CD1c-positive myeloid dendritic cell (primary cell): ENCODE measurements around the gene GLUD1.
A peak's percentile ranks its signal among the peaks of the same experiment; 100 is the strongest.
"Not testable (repeated sequence)": the region's sequence is repeated elsewhere in the genome, so short reads cannot be mapped to it uniquely, and the experiment has no call there.

Source experiments
- DNase-seq: peaks from one replicate; pipeline ENCODE4 v3.0.0-alpha.2; 2016; ENCODE audit errors: extremely low spot score

Gene GLUD1

DNA sequence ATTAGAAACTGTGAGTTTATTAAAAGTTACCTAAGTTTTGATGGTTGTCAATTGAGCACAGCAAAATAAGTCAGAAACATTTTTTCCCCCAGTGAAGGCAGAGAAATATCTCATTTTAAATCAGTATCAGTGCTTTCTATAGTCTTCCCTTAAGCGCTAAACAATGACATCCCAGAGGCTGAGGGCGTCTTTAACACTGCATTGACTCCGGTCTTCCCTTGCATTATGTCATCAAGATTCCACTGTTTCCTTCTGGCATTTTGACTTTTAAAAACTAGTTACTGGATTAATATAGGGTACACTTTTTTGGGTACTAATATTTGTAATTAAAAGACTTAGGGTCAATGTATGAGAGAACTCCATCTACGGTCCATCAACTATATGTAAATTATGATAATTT is 3.9 kb downstream of the GLUD1 start:
- no peak for DNase-seq

DNA sequence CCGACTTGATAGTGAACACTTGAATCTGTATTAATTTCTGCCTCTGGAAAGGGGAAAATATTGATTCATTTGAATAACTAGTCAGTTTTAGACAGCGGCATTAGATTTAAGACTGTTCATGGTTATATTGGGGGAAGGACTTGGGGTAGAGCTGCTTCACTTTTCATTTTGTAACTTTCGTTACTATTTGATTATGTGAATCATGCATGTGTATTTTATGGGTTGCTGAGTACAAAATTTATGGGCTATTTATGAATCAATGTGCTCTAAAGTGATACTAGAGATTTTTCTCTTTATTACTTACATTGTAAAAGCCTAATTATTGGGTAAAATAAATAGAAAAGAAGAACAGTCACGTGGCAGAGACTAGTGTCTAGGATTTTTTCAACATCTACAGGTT is 4.9 kb downstream of the GLUD1 start:
- no peak for DNase-seq

DNA sequence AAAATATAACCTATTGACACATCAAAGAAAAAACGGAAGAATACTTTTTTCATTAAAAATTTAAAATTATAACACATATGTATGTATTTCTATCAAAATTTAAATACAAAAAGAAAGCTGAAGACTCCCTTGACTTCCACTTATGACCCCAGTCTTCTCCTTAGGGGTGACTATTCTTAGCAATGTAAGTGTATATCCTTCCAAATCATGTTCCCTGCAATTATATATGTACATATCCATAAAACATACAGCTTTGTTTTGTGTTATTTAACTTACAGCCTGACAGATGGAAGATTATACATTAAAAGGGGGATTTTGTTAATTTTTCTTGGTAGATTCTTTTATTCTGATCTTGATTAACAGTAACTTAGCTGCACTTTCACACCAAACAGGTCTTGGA is 9.1 kb downstream of the GLUD1 start:
- no peak for DNase-seq

GRCh38 chr10:87084291-87084782 is 10.3 kb downstream of the GLUD1 start:
- peak; percentile 70 for DNase-seq

DNA sequence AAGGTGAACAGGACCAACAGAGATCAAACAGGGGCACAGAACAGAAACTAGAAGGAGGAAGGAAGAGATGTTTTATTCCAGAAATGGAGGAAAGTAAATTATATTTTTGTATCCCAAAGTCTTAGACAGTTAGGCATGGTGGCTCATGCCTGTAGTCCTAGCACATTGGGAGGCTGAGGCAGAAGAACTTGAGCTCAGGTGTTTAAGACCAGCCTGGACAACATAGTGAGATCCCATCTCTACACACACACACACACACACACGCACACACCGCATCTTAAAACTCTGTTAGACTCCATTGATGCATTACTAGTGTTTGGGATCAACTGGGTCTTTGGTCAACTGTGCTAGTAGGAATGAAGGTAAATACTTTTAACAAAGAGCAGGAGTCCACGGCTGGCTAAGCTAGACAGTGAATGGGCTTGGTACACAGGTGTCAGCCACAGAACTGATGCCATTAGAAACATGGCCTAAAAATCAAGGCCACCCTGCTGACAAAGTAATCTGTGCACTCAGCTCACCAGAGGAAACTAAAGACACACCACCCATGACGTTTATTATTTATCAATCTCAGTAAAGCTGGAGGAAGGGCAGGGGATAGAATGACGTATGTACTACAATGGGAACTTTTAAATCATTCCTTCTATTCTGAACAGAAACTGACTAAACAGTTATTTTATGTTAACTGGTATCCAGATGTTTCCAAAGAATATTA is 10.9 kb downstream of the GLUD1 start:
- peak; percentile 60 for DNase-seq

DNA sequence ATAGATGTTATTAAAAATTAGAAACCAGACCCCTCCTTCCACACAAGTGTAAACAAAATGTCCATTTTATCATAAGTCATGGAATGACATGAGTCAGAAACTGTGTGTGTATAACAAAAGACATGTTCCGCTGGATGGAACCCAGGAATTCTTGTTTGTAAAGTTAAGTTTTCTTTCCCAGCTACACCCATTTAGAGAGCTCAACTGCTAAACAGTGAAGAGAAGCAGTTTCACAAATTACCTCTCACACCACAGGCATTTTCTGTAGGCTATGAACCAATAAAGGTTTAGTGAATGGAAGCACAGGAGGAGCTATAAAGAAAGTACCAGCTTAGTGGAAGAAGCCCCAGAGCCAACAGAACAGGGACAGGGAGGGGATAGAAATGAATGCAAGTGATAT is 12.4 kb downstream of the GLUD1 start:
- not testable (repeated sequence) for DNase-seq

DNA sequence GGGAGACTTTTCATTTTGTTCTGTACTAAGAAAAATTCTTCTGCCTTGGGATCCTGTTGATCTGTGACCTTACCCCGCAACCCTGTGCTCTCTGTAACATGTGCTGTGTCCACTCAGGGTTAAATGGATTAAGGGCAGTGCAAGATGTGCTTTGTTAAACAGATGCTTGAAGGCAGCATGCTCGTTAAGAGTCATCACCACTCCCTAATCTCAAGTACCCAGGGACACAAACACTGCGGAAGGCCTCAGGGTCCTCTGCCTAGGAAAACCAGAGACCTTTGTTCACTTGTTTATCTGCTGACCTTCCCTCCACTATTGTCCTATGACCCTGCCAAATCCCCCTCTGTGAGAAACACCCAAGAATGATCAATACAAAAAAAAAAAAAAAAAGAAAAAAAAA is 13.1 kb downstream of the GLUD1 start:
- not testable (repeated sequence) for DNase-seq

DNA sequence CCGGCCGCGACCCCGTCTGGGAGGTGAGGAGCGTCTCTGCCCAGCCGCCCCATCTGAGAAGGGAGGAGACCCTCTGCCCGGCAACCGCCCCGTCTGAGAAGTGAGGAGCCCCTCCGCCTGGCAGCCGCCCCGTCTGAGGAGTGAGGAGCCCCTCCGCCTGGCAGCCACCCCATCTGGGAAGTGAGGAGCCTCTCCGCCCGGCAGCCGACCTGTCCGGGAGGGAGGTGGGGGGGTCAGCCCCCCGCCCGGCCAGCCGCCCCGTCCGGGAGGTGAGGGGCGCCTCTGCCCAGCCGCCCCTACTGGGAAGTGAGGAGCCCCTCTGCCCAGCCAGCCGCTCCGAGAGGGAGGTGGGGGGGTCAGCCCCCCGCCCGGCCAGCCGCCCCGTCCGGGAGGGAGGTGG is 14.0 kb downstream of the GLUD1 start:
- DNase-seq: not testable (repeated sequence)

DNA sequence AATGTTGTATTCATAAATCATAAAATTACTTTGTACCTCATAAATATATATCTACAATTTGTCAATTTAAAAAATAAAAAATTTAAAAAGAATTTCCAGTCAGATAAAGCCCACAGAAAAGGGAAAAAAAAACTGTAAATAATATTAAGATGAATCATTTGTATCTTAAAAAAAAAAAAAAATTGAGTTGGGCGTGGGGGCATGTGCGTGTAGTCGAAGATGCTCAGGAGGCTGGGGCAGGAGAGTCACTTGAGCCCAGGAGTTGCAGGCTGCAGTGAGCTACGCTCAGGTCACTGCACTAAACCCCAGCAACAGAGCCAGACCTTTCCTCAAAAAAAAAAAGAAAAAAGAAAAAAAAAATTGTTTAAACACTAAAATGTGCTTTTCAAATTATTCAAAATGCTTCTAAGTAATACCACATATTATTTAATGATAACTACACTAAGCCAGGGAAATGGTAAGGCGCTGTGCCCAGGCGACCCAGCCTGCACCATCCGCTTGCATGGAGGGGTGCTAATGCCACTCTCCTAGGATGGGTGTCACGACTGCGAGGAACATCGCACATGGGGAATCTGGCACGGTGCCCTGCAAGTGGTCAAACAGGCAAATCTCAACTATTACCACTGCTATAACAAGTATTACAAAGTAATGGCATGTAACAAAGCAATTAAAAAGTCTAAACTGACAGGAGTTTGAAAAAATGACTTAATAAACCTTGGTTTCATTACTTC is 15.4 kb downstream of the GLUD1 start:
- DNase-seq: no peak

DNA sequence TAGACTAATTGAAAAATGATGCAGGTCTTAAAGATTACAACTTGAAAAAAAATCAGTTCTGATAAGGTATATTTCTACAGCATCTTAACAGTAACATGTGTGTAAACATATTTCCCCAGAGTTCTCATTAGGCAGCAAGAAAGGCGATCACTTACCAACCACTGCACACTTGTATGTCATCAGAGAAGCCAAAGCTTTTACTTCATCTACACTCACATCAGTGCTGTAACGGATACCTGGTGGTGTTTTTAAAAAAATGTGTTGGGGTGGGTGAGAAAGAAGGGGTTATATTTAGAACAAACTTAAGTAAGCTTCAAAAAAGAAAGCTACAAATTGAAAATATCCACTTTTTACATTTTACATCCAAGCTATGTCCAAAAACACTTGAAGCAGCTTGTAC is 18.2 kb downstream of the GLUD1 start:
- DNase-seq: not testable (repeated sequence)

- no peak for DNase-seq
Measured at GRCh38 chr10:87072449-87072848, 22.2 kb downstream of the GLUD1 start.

DNA sequence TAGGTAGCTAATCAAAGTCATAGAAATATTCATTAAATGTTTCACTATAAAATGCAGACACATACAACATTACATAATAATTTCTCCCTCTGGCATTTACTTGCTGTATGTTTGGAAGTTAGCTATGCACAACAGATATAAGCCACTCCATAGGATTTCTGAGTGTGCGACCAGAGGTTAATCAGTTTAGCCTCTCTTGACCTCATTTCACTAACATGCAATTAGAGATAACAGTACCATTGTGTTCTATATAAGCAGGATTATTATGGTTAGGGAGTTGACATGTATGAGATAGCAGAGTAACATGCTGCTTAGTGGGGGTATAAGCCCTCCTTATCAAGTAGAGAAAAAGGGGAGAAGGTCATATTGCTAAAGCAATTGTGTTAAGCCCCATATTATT is 26.4 kb downstream of the GLUD1 start:
- DNase-seq: no peak

DNA sequence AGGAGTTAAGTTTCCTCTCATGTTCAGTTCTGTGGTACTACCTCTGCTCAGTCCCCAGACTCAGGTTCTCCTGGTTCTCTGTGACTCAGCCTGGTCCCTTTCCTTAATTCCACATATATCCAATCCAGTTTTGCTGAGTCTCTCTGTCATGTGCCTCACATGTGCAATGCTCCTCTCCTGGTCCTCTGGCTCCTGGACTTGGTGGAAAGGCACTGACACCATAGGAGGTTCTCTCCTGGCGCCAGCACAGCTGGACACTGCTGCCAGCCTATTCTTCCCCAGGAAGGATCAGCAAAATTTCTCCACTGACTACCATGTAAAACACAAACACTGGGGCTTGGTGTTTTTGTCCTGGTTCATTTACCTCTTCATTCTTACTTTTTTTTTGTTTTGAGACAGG is 27.8 kb downstream of the GLUD1 start:
- no peak for DNase-seq

DNA sequence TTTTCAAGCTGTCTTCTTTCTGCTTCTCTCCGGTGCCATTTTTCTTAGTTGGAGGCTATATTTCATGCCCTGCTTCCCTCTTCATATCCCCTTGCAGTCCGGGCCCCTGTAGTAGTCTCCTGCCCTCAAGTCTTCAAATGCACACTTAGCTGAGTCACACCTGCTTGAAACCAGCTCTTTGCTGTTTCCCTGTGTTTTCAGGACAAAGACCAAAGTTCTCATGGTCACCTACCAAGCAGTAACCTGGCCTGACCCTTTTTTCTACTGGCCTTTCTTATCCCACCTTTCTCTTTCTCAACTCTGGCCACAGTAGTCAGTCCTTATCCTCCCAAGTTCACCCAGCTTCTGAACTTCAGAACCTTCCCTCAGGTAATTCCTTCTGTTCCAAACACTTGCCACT is 28.5 kb downstream of the GLUD1 start:
- no peak for DNase-seq

DNA sequence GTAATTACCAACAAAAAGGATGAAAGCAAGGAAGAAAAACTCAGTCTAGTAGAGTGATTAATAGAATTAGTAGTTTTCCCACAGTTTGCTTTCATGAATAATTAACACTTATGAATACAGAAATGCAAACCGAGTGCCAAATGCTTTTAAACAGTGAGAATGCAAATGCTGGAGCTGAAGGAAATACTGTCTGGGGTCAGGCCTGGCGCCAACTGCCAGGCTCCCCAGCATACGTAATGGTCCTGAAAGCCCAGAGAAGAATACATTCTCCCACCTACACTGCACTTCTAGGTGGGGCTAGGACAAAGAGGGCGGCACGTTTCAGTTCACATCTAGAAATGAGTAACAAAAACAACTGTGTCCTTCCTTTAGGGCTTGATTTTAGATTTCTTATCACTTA is 30.0 kb downstream of the GLUD1 start:
- DNase-seq: no peak

DNA sequence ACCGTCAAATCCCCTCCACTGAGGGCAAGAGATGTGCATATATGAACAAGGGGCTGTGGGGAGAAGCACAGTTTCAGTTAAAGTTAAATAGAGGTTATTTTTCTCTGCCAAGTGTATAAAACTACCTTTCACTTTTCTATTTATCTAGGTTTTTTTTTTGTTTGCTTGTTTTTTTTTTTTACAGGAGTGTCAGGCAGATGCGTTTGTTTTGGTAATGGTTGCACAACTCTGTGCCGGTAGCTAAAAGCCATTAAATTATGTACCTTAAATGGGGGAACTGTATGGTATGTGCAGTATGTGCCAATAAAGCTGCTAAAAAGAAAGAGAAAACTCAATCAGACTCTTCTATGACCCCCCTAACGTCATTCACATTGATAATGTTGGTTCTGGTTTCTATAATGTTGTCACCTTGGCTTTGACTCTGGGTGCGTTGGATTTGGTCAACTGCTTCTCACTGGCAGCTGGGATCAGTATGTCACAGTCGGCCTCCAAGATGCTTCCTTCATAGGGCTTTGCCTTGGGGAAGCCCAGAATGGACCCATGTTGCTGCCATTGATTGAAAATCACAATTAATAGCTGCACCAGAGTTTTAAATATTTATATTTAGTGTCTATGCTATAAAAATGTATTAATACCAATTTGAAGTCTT is 34.2 kb downstream of the GLUD1 start:
- DNase-seq: no peak

- DNase-seq: no peak
Measured at GRCh38 chr10:87059401-87059800, 35.2 kb downstream of the GLUD1 start.

GRCh38 chr10:87058171-87058570 is 36.5 kb downstream of the GLUD1 start:
- no peak for DNase-seq

DNA sequence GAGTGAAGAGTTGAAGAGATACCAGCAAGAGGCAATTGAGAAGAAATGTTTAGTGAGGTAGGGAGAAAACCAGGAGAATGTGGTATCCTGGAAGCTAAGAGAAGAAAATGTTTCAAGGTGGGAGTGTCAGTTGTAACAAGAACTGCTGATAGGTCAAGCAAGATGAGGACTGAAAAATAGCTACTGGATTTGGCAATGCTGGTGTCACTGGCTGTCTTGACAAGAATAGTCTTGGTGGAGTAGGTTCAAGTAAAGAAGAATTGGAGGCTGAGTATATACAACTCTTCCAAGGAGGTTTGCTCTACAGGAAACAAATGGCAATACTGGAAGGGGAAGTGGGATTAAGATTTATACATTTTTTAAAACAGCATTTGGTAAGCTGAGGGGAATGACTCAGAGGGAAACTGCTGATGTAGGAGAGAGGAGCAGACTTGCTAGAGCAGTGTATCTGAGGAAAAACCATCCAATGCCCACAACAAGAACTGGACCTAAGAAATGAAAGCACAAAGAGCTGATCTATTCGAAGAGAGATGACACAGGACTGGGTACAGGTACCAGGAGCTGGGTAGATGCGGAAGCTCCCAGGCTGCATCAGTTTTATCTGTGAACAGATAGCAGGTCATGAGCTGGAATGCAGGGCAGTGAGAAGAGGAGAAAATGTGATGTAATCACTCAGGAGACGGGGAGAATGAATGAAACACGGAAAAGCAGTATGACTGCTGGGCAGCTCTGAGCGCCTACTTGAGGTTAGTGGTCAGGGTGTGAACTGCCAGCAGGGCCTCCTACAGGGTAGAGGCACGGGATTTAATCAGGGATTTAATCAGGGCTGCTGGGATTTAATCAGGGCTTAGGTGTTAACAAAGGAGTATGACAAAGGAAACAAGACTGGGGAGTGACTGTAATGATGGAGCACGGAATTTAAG is 40.0 kb downstream of the GLUD1 start:
- DNase-seq: peak; percentile 80

- no peak for DNase-seq
Measured at GRCh38 chr10:87053577-87054181, 41.0 kb downstream of the GLUD1 start.

DNA sequence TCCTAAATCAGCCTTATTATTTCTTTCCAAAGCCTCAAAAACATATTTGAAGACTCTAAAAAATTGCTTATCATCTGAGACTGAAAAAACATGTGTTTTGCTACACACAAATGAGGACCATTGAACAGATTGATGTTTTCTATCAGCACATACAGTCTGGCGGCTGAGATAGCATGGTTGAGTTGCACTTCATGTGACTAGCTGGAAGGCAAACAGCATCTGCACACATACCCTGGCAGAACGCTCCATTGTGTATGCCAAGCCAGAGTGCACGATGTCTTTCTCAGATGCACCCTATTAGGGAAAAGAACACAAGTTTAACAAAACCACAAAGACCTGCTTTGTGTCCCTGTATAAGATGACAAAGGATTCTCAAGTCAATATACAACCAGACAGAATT is 41.5 kb downstream of the GLUD1 start:
- no peak for DNase-seq
